NCI-H187 (cell line): ENCODE results near the gene ZDHHC17.
A peak's percentile ranks its signal among the peaks of the same experiment; 100 is the strongest.
"Not testable (repeated sequence)": the region's sequence is repeated elsewhere in the genome, so short reads cannot be mapped to it uniquely, and the experiment has no call there.

Experiments used
- DNase-seq, 2 experiments: peaks; one replicate each; lab custom pipeline; 2025; lab: John Stamatoyannopoulos, UW

The ZDHHC17 gene

GRCh38 chr12:76763746-76764675 lies at the start of gene ZDHHC17:
TSS of gene ZDHHC17 (plus strand) at chr12:76764115. CDS start at chr12:76764237, 122 bp downstream.
- DNase-seq: peak; percentile 92 to 96

- DNase-seq: no peak
Observed at GRCh38 chr12:76714415-76714814, 49.5 kb upstream of the ZDHHC17 start.

- no peak for DNase-seq
Observed at GRCh38 chr12:76714861-76715260, 49.1 kb upstream of the ZDHHC17 start.

GRCh38 chr12:76715332-76715731 lies 48.6 kb upstream of the ZDHHC17 start:
- DNase-seq: no peak

GRCh38 chr12:76717314-76717713 lies 46.6 kb upstream of the ZDHHC17 start:
- DNase-seq: no peak

- no peak for DNase-seq
Observed at GRCh38 chr12:76719171-76720041, 44.5 kb upstream of the ZDHHC17 start.

- DNase-seq: no peak
Observed at GRCh38 chr12:76720068-76720467, 43.8 kb upstream of the ZDHHC17 start.

- DNase-seq: no peak
Observed at GRCh38 chr12:76726626-76727025, 37.3 kb upstream of the ZDHHC17 start.

GRCh38 chr12:76732188-76732587 lies 31.7 kb upstream of the ZDHHC17 start:
- DNase-seq: not testable (repeated sequence)

- DNase-seq: not testable (repeated sequence)
Observed at GRCh38 chr12:76737689-76738088, 26.2 kb upstream of the ZDHHC17 start.

- DNase-seq: no peak
Observed at GRCh38 chr12:76738824-76739579, 24.9 kb upstream of the ZDHHC17 start.

GRCh38 chr12:76739896-76740295 lies 24.0 kb upstream of the ZDHHC17 start:
- no peak for DNase-seq

- no peak for DNase-seq
Observed at GRCh38 chr12:76740501-76740900, 23.4 kb upstream of the ZDHHC17 start.

GRCh38 chr12:76745343-76745742 lies 18.6 kb upstream of the ZDHHC17 start:
- DNase-seq: no peak

- DNase-seq: no peak
Observed at GRCh38 chr12:76746516-76746915, 17.4 kb upstream of the ZDHHC17 start.

GRCh38 chr12:76747245-76747644 lies 16.7 kb upstream of the ZDHHC17 start:
- no peak for DNase-seq

GRCh38 chr12:76755829-76756379 lies 8.0 kb upstream of the ZDHHC17 start:
- no peak for DNase-seq

- no peak for DNase-seq
Observed at GRCh38 chr12:76757694-76758093, 6.2 kb upstream of the ZDHHC17 start.

- no peak for DNase-seq
Observed at GRCh38 chr12:76762601-76762980, 1.3 kb upstream of the ZDHHC17 start.

GRCh38 chr12:76764856-76765255 lies 941 bp downstream of the ZDHHC17 start:
- no peak for DNase-seq

- no peak for DNase-seq
Observed at GRCh38 chr12:76765598-76765997, 1.7 kb downstream of the ZDHHC17 start.

GRCh38 chr12:76766161-76766560 lies 2.2 kb downstream of the ZDHHC17 start:
- no peak for DNase-seq
